ENCODE data around the gene OR52B6.

DNA sequence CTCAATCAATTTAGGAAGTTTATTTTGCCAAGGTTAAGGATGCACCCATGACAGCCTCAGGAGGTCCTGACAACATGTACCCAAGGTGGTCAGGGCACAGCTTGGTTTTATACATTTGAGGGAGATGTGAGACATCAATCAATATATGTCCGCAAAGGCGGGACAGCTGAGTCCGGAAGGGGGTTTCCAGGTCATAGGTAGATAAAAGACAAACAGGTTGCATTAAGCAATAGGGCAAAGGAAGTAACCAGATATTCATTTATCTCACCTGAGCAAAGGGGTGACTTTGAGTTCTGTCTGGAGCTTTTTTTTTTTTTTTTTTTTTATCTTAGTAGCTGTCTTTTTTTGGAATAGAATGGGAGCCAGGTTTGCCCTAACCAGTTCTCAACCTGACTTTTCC is 42.1 kb downstream of the OR52B6 start:
- TF ChIP-seq POLR2AphosphoS5 (IDR thresholded peaks at IDR 0.05), result no peak
- TF ChIP-seq RAD21 (conservative IDR thresholded peaks at IDR 0.05), result no peak
- no peak for TF ChIP-seq EZH2 (IDR thresholded peaks at IDR 0.05; ENCODE audit: borderline replicate concordance, insufficient read depth, low read length, poor library complexity, severe bottlenecking)
- TF ChIP-seq, protein P1, sequence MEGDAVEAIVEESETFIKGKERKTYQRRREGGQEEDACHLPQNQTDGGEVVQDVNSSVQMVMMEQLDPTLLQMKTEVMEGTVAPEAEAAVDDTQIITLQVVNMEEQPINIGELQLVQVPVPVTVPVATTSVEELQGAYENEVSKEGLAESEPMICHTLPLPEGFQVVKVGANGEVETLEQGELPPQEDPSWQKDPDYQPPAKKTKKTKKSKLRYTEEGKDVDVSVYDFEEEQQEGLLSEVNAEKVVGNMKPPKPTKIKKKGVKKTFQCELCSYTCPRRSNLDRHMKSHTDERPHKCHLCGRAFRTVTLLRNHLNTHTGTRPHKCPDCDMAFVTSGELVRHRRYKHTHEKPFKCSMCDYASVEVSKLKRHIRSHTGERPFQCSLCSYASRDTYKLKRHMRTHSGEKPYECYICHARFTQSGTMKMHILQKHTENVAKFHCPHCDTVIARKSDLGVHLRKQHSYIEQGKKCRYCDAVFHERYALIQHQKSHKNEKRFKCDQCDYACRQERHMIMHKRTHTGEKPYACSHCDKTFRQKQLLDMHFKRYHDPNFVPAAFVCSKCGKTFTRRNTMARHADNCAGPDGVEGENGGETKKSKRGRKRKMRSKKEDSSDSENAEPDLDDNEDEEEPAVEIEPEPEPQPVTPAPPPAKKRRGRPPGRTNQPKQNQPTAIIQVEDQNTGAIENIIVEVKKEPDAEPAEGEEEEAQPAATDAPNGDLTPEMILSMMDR (IDR thresholded peaks at IDR 0.05; ENCODE audit: poor library complexity, severe bottlenecking), result no peak
- no peak for TF ChIP-seq MXI1 (conservative IDR thresholded peaks at IDR 0.05; ENCODE audit: poor library complexity, severe bottlenecking)
- TF ChIP-seq TAF1 (IDR thresholded peaks at IDR 0.05; ENCODE audit: low read depth), result no peak
- TF ChIP-seq EP300 (conservative IDR thresholded peaks at IDR 0.05; ENCODE audit: poor library complexity, severe bottlenecking), result no peak
